Measurements from ENCODE around the gene USB1. TPM values are rescaled to one million over a fixed set of nuclear protein-coding genes. Genes with fewer than 3 reads are reported as not detected.

USB1 gene
- total RNA-seq, 3 donors from 2014 or later = 14.5 to 37.0 (median 26.4) TPM

GRCh38 chr16:58034128-58034685, 33.0 kb downstream of the USB1 start:
- H3K4me1 ChIP-seq = peaks cover 0 to 8% of the 10 kb centered on the region in 2 donors
- intact Hi-C loops (cut with DNase I; ENCODE audit: low total_unique reads) = no loop called here
- TF ChIP-seq POLR2A (IDR thresholded peaks at IDR 0.05) (no peak), CTCF (IDR thresholded peaks at IDR 0.05) (no peak), POLR2AphosphoS5 (IDR thresholded peaks at IDR 0.05) (no peak)

GRCh38 chr16:58034774-58035173, 33.6 kb downstream of the USB1 start:
- Histone ChIP-seq H3K4me1 (peaks cover 0 to 8% of the 10 kb centered on the region in 2 donors), H3K27me3 (no peaks in the 10 kb centered on the region), H3K27ac (no peak overlapping the region), H3K36me3 (no peaks in the 10 kb centered on the region), H3K4me3 (no peak overlapping the region), H3K9me3 (no peaks in the 10 kb centered on the region)
- no peak for DNase-seq (ENCODE audit: low spot score in 2 of 2)
- intact Hi-C loops (cut with DNase I; ENCODE audit: low total_unique reads) = no loop called here
- no peak for TF ChIP-seq POLR2AphosphoS5 (IDR thresholded peaks at IDR 0.05)
- no peak for TF ChIP-seq POLR2A (IDR thresholded peaks at IDR 0.05)

More at GRCh38 chr16:58034128-58034685, 33.0 kb downstream of the USB1 start:
- Histone ChIP-seq H3K4me3 (no peak overlapping the region), H3K9me3 (no peaks in the 10 kb centered on the region), H3K27ac (no peak overlapping the region), H3K27me3 (no peaks in the 10 kb centered on the region), H3K36me3 (no peaks in the 10 kb centered on the region)
- DNase-seq (ENCODE audit: low spot score in 2 of 2) = no peak

- no peaks in the 10 kb centered on the region for H3K9me3 ChIP-seq
- peaks cover 0 to 8% of the 10 kb centered on the region in 2 donors for H3K4me1 ChIP-seq
- no peaks in the 10 kb centered on the region for H3K27me3 ChIP-seq
- no peak overlapping the region for H3K4me3 ChIP-seq
- H3K36me3 ChIP-seq = no peaks in the 10 kb centered on the region
- intact Hi-C loops (cut with DNase I; ENCODE audit: low total_unique reads) = no loop called here
- no peak for DNase-seq (ENCODE audit: low spot score in 2 of 2)
- TF ChIP-seq POLR2AphosphoS5 (IDR thresholded peaks at IDR 0.05) (no peak), POLR2A (IDR thresholded peaks at IDR 0.05) (no peak), CTCF (IDR thresholded peaks at IDR 0.05) (no peak)
- H3K27ac ChIP-seq = no peak overlapping the region
Measured at GRCh38 chr16:58035356-58036170, 34.4 kb downstream of the USB1 start.

GRCh38 chr16:58036943-58037342, 35.7 kb downstream of the USB1 start:
- Histone ChIP-seq H3K27ac (no peak overlapping the region), H3K4me1 (no peaks in the 10 kb centered on the region), H3K4me3 (no peak overlapping the region), H3K36me3 (no peaks in the 10 kb centered on the region), H3K27me3 (no peaks in the 10 kb centered on the region), H3K9me3 (no peaks in the 10 kb centered on the region)
- no peak for DNase-seq (ENCODE audit: low spot score in 2 of 2)
- TF ChIP-seq POLR2AphosphoS5 (IDR thresholded peaks at IDR 0.05) (no peak), POLR2A (IDR thresholded peaks at IDR 0.05) (no peak)
- intact Hi-C loops (cut with DNase I; ENCODE audit: low total_unique reads) = no loop called here

GRCh38 chr16:58037365-58038057, 36.3 kb downstream of the USB1 start:
- no peak overlapping the region for H3K4me3 ChIP-seq
- intact Hi-C loops (cut with DNase I; ENCODE audit: low total_unique reads) = no loop called here
- TF ChIP-seq POLR2A (IDR thresholded peaks at IDR 0.05) (no peak), POLR2AphosphoS5 (IDR thresholded peaks at IDR 0.05) (no peak), CTCF (IDR thresholded peaks at IDR 0.05) (no peak)
- DNase-seq (ENCODE audit: low spot score in 2 of 2) = no peak
- no peaks in the 10 kb centered on the region for H3K36me3 ChIP-seq
- H3K4me1 ChIP-seq = no peaks in the 10 kb centered on the region
- H3K9me3 ChIP-seq = no peaks in the 10 kb centered on the region
- H3K27ac ChIP-seq = no peak overlapping the region
- H3K27me3 ChIP-seq = no peaks in the 10 kb centered on the region

GRCh38 chr16:58038219-58038641, 37.0 kb downstream of the USB1 start:
- no peak overlapping the region for H3K4me3 ChIP-seq
- H3K27me3 ChIP-seq = no peaks in the 10 kb centered on the region
- no peaks in the 10 kb centered on the region for H3K9me3 ChIP-seq
- no peaks in the 10 kb centered on the region for H3K36me3 ChIP-seq
- no peak overlapping the region for H3K27ac ChIP-seq
- TF ChIP-seq CTCF (IDR thresholded peaks at IDR 0.05) (no peak), POLR2AphosphoS5 (IDR thresholded peaks at IDR 0.05) (no peak), POLR2A (IDR thresholded peaks at IDR 0.05) (no peak)
- intact Hi-C loops (cut with DNase I; ENCODE audit: low total_unique reads) = no loop called here
- no peaks in the 10 kb centered on the region for H3K4me1 ChIP-seq
- DNase-seq (ENCODE audit: low spot score in 2 of 2) = no peak

All from breast epithelium (tissue), 4 donors.